Measurements from ENCODE around the gene IQCM.
A peak's percentile ranks its signal among the peaks of the same experiment; 100 is the strongest.

The IQCM gene

DNA sequence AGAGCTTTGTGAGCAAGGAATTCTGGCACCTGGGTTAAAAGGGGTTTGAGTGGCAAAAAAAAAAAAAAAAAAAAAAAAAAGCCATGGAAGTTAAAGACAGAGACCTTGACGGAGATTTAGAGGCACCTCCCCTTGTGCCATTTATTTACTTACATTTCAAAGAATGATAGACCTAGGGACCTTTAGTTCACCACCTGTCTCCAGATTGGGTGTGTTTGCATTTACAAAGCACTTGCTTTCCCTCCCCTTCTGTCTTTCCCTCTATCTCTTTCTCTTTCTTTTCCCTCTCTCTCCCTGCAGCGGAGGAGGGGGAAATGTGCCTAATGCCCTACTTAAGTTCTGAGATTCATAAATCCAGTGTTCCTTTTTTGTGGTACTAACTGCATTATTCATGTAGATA is 116.0 kb downstream of the IQCM start:
- no peak overlapping the region for H3K4me3 ChIP-seq (ENCODE audit: low read depth, low read length)
- DNase-seq (ENCODE audit: low read depth), result no peak
- TF ChIP-seq, protein P1, sequence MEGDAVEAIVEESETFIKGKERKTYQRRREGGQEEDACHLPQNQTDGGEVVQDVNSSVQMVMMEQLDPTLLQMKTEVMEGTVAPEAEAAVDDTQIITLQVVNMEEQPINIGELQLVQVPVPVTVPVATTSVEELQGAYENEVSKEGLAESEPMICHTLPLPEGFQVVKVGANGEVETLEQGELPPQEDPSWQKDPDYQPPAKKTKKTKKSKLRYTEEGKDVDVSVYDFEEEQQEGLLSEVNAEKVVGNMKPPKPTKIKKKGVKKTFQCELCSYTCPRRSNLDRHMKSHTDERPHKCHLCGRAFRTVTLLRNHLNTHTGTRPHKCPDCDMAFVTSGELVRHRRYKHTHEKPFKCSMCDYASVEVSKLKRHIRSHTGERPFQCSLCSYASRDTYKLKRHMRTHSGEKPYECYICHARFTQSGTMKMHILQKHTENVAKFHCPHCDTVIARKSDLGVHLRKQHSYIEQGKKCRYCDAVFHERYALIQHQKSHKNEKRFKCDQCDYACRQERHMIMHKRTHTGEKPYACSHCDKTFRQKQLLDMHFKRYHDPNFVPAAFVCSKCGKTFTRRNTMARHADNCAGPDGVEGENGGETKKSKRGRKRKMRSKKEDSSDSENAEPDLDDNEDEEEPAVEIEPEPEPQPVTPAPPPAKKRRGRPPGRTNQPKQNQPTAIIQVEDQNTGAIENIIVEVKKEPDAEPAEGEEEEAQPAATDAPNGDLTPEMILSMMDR (IDR thresholded peaks at IDR 0.05; ENCODE audit: low read depth, low read length, missing control alignments), result no peak

DNA sequence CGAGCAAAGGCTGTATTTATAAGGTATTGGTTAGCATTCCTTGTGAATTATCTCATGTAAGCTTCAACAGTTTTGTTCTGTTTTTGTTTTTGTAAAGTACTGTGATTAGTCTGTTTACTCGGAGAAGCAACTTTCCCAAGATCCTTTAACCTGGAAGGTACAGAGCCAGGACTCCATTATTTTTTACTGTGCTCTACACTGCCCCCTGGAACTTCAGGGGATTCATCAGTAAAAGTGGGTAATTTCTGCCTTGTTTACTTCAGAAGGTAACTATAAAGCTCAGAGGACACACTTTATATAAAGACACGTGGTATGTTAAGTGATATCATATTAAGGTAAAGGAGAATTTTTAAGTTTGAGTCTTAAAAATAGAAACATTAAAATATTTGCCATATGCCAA is 124.9 kb downstream of the IQCM start:
- DNase-seq (ENCODE audit: low read depth), result no peak
- H3K4me3 ChIP-seq (ENCODE audit: low read depth, low read length), result no peak overlapping the region
- TF ChIP-seq, protein P1 (IDR thresholded peaks at IDR 0.05; ENCODE audit: low read depth, low read length, missing control alignments), result peak; percentile 7

DNA sequence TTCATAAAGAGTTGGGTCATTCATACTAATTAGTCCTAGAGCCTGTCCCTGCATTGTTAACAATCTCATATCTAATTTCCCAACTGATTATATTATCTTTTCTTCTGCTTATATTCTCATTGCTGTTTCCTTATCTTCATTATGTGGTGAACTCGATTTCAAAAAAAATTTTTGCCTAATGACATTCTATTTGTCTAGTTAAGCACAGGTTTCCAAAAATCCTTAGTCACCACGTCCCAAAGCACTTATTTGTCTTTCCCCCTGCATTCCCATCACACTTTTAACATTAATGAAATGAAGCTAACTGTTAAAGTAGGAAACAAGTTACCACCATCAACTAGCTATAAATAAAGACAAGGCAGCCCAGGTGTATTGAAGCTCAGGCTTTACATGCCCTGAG is 131.1 kb downstream of the IQCM start:
- TF ChIP-seq, protein P1 (IDR thresholded peaks at IDR 0.05; ENCODE audit: low read depth, low read length, missing control alignments), result no peak
- H3K4me3 ChIP-seq (ENCODE audit: low read depth, low read length), result no peak overlapping the region
- DNase-seq (ENCODE audit: low read depth), result no peak

DNA sequence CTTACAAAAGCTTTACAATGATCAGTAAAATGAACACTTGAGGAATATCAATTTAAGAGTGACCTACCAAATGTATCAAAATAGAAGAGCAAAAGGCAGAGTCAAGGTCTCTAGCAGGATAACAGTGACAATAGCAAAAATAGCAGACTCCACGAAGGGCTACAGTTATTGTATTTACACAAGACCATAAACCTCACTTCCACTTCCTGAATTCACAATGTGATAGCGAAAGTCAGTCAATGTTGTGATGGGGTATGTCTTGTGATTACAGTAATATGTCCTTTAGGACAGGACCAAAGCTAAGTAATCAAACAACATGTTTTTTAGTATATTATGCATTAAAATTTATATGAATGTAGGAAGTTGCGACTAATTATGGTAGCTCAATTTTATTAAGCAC is 139.6 kb downstream of the IQCM start:
- H3K4me3 ChIP-seq (ENCODE audit: low read depth, low read length), result no peak overlapping the region
- TF ChIP-seq, protein P1 (IDR thresholded peaks at IDR 0.05; ENCODE audit: low read depth, low read length, missing control alignments), result no peak
- peak; percentile 18 for DNase-seq (ENCODE audit: low read depth)

DNA sequence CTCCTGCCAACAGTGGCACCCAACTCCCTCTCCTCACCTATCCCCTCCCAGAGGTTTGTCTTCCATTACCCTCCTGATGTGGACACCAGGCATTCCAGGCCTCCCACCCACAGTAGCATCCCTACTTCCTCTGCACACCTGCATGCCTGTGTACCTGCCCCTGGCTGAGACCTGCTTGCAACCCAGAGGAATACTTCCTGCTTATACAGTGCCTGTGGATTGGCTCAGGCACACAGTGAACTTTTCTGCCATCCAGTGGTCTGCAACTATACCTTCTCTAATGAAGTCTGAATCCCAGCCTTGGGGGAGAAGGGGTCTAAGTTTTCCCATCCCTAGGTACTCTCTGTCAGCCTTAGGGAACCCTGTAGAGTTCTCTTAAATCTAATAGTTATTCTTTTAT is 169.9 kb downstream of the IQCM start:
- no peak for DNase-seq (ENCODE audit: low read depth)
- no peak overlapping the region for H3K4me3 ChIP-seq (ENCODE audit: low read depth, low read length)
- TF ChIP-seq, protein P1 (IDR thresholded peaks at IDR 0.05; ENCODE audit: low read depth, low read length, missing control alignments), result no peak

DNA sequence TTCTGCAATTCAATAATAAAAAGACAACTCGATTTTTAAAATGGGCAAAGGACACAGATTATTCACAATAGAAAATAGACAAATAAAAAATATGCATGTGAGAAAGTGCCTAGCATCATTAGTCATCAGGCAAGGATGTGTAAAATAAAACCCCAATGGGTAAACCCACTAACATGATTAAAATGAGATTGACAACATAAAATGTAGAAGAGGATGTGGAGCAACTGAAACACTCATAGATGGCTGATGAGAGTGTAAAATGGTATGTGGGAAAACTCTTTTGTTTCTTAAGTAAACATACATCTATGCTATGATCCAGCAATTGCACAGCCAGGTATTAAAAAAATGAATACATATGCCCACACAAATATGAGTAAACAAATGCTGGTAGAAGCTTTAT is 177.6 kb downstream of the IQCM start:
- DNase-seq (ENCODE audit: low read depth), result no peak
- H3K4me3 ChIP-seq (ENCODE audit: low read depth, low read length), result no peak overlapping the region
- TF ChIP-seq, protein P1 (IDR thresholded peaks at IDR 0.05; ENCODE audit: low read depth, low read length, missing control alignments), result no peak

DNA sequence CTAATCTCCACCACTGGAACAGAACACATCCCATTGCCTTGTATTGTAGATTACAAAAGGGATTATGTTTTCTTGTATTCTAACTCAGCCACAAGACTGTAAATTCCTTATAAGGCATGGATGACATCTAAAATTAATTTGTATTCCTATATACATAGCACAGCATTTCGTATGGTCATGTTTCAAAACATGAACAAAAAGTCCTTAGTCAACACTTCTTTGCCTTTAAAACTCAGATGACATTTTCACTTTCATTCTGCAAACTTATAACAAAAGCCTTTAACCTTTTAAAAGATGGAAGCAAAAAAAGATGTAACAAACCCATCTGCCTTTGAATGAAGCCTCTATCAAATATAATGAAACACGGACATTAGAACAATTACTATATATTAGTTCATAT is 181.3 kb downstream of the IQCM start:
- no peak overlapping the region for H3K4me3 ChIP-seq (ENCODE audit: low read depth, low read length)
- TF ChIP-seq, protein P1 (IDR thresholded peaks at IDR 0.05; ENCODE audit: low read depth, low read length, missing control alignments), result no peak
- no peak for DNase-seq (ENCODE audit: low read depth)
